HG02798 (cell line): Measurements from ENCODE around the gene KCND3.

ENCODE experiments used
- ATAC-seq: cut with Tn5 transposase; IDR thresholded peaks from one replicate; pipeline ENCODE4 v1.9.1; 2021; ENCODE audit warnings: mild to moderate bottlenecking; ENCODE audit not compliant: unreplicated experiment, poor library complexity

Gene KCND3

GRCh38 chr1:111792249-111792648 is 197.2 kb downstream of the KCND3 start:
- no peak for ATAC-seq

GRCh38 chr1:111791776-111792175 is 197.7 kb downstream of the KCND3 start:
- ATAC-seq, result no peak

GRCh38 chr1:111789666-111790316 is 199.7 kb downstream of the KCND3 start:
- no peak for ATAC-seq

- ATAC-seq, result no peak
These were observed 200.3 kb downstream of the KCND3 start for GRCh38 chr1:111789142-111789541.

- no peak for ATAC-seq
These were observed 202.7 kb downstream of the KCND3 start for GRCh38 chr1:111786669-111787207.

- no peak for ATAC-seq
These were observed 205.1 kb downstream of the KCND3 start for GRCh38 chr1:111784273-111784901.

GRCh38 chr1:111779546-111779945 is 209.9 kb downstream of the KCND3 start:
- no peak for ATAC-seq

GRCh38 chr1:111778541-111779051 is 210.9 kb downstream of the KCND3 start:
- no peak for ATAC-seq

- no peak for ATAC-seq
These were observed 211.4 kb downstream of the KCND3 start for GRCh38 chr1:111778066-111778465.

GRCh38 chr1:111777301-111777700 is 212.2 kb downstream of the KCND3 start:
- ATAC-seq, result no peak

- no peak for ATAC-seq
These were observed 212.6 kb downstream of the KCND3 start for GRCh38 chr1:111776861-111777260.

GRCh38 chr1:111776391-111776790 is 213.1 kb downstream of the KCND3 start:
- no peak for ATAC-seq

- ATAC-seq, result no peak
These were observed 213.5 kb downstream of the KCND3 start for GRCh38 chr1:111775966-111776365.

GRCh38 chr1:111770916-111771315 is 218.6 kb downstream of the KCND3 start:
- no peak for ATAC-seq

GRCh38 chr1:111769517-111770146 is 219.8 kb downstream of the KCND3 start:
- ATAC-seq, result no peak

GRCh38 chr1:111768625-111769024 is 220.8 kb downstream of the KCND3 start:
- no peak for ATAC-seq

- no peak for ATAC-seq
These were observed 221.4 kb downstream of the KCND3 start for GRCh38 chr1:111768023-111768422.

GRCh38 chr1:111762332-111762731 is 227.1 kb downstream of the KCND3 start:
- no peak for ATAC-seq

- no peak for ATAC-seq
These were observed 227.8 kb downstream of the KCND3 start for GRCh38 chr1:111761717-111762116.

- no peak for ATAC-seq
These were observed 231.1 kb downstream of the KCND3 start for GRCh38 chr1:111758373-111758772.

GRCh38 chr1:111756124-111756513 is 233.3 kb downstream of the KCND3 start:
- ATAC-seq, result peak; percentile 15
